IPS-20b (cell line): ENCODE results near the gene ACER2.

Experiments
- H3K27ac ChIP-seq: one replicate; pipeline ENCODE4 v1.5.1; 2013; ENCODE audit warnings: low read length
- H3K27me3 ChIP-seq: 2 replicates; pipeline ENCODE4 v1.6.1; 2013; ENCODE audit warnings: mild to moderate bottlenecking, low read length, inconsistent platforms; ENCODE audit not compliant: insufficient read depth
- H3K36me3 ChIP-seq: 2 replicates; pipeline ENCODE4 v1.6.1; 2013; ENCODE audit warnings: low read depth, mild to moderate bottlenecking, inconsistent platforms, low read length, moderate library complexity; ENCODE audit not compliant: insufficient read depth
- H3K4me1 ChIP-seq: 2 replicates; pipeline ENCODE4 v1.6.1; 2013; ENCODE audit warnings: mild to moderate bottlenecking, control low read depth, inconsistent platforms, low read length, moderate library complexity; ENCODE audit not compliant: insufficient read depth
- H3K4me3 ChIP-seq: 2 replicates; pipeline ENCODE4 v1.5.1; 2013; ENCODE audit warnings: mild to moderate bottlenecking, low read length, inconsistent platforms
- H3K9ac ChIP-seq: 2 replicates; pipeline ENCODE4 v1.6.1; 2013; ENCODE audit warnings: low read depth, mild to moderate bottlenecking, inconsistent platforms, low read length, moderate library complexity
- H3K9me3 ChIP-seq: 2 replicates; pipeline ENCODE4 v1.6.1; 2013; ENCODE audit warnings: mild to moderate bottlenecking, low read depth, low read length, inconsistent platforms; ENCODE audit not compliant: insufficient read depth

ACER2 gene

DNA sequence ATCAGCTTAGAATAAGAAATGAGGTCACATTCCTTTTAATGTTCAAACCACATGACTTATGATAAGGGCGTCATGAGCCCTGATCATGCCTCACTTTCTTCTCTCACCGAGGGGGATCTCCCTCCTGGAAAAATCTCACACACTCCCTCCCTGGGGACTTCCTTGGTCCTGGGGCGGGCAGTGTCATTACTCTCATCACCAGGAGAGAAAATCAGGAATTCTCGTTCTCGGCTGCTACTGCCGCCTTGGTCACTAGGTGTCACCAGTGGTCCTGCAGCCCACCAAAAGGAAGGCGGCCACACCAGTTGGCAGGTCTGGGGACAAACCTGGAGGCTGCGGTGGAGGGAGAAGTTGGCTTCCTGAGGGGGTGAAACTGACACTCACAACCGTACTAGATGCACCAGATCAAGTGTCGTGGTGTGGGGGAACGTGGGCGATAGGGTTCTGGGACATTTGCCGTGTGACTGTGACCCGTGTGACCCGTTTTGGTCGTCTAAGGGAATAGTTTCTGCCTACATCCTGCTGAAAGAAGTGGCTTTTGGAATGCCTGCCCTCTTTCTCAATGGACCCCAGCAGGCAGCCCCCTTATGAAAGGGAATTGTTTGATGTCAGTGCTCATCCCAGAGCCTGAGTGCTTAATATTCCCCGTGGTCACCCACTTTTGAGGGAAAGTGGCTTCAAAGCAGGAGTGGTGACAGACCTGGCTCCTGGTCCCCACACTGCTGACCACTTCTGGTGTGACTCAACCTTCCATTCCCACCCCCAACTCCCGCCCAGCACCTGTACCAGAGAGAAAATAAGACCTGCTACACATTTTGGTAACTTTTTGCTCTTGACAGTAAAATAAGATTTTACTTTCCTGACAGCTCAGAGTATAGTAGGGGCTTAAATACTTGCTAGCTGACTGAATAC, 63.2 kb downstream of the ACER2 start:
- H3K9me3 ChIP-seq, result no peaks in the 10 kb centered on the region
- H3K9ac ChIP-seq, result no peak overlapping the region
- H3K27ac ChIP-seq, result no peak overlapping the region
- H3K36me3 ChIP-seq, result no peaks in the 10 kb centered on the region
- H3K4me3 ChIP-seq, result no peak overlapping the region
- H3K4me1 ChIP-seq, result no peaks in the 10 kb centered on the region
- H3K27me3 ChIP-seq, result no peaks in the 10 kb centered on the region

DNA sequence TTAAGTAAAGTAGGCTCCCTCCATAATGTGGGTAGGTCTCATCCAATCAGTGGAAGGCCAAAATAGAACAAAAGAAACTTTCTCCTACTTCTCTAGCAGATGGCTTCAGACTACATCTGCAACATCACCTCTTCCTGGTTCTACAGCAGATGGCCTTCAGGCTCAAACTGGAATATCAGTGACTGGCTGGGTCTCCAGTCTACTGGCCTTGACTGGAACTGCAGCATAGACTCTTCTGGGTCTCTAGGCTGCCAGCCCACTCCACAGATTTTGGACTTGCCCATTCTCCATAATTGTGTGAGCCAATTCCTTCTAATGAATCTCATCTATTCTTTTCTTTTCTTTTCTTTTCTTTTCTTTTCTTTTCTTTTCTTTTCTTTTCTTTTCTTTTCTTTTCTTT, 64.8 kb downstream of the ACER2 start:
- no peak overlapping the region for H3K4me3 ChIP-seq
- H3K27ac ChIP-seq, result no peak overlapping the region
- no peaks in the 10 kb centered on the region for H3K36me3 ChIP-seq
- no peaks in the 10 kb centered on the region for H3K4me1 ChIP-seq
- no peaks in the 10 kb centered on the region for H3K9me3 ChIP-seq
- H3K9ac ChIP-seq, result no peak overlapping the region
- no peaks in the 10 kb centered on the region for H3K27me3 ChIP-seq

GRCh38 chr9:19479874-19480273, 71.1 kb downstream of the ACER2 start:
- H3K36me3 ChIP-seq, result no peaks in the 10 kb centered on the region
- no peaks in the 10 kb centered on the region for H3K9me3 ChIP-seq
- H3K27ac ChIP-seq, result no peak overlapping the region
- no peaks in the 10 kb centered on the region for H3K27me3 ChIP-seq
- H3K4me1 ChIP-seq, result no peaks in the 10 kb centered on the region
- H3K9ac ChIP-seq, result no peak overlapping the region
- H3K4me3 ChIP-seq, result no peak overlapping the region

DNA sequence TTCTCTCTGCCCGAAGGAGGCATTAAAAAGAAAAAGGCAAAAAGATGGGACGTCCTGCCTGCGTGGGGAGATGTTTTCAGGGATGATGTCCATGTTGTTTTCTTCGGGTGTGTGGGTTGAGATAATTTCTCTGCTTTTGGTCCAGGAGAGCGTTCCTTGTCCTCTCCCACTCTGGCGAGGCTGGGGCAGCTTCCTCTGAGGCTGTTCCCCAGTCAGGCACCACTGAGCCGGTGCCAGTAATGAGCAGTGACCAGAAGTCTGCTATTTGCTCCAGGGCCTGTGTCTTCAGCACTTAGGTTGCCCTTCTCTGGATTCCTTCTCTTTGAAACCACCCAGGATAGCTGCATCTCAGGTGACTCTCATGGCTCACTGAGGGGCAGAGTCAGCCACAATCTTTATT, 71.5 kb downstream of the ACER2 start:
- H3K9me3 ChIP-seq, result no peaks in the 10 kb centered on the region
- H3K4me1 ChIP-seq, result no peaks in the 10 kb centered on the region

DNA sequence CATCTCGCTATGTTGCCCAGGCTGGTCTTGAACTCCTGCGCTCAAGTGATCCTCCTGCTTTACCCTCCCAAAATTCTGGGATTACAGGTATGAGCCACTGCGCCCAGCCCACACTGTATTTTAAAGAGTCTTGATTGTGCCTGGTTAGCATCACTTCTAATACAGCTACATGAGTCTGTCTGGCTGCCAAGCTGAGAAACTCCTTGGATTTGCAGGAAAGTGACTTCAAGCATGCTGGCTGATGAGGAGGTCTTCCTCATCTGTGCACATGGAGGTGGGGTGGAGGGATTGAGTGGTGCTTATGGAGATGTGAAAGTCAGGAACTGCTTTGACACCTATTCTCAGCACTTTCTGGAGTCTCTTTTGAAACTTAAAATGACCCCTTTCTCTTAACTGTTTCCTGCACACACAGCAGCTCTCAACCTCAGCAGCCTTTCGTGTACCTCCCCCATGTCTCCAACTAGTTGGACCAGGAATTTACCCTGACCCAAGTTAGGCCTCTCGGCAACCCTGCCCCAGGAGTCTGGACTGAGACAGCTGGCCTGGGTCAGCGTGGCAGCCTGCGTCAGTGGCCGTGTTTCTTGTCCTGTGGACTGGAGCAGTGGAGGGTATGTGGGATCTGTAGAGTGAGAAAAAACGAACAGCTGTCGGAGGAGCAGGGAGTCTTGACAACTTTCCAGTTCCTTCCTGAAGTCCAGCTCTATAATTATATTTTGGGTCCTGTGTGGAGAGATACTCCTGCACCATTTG, 72.5 kb downstream of the ACER2 start:
- no peak overlapping the region for H3K27ac ChIP-seq

More for the DNA sequence above, 71.5 kb downstream of the ACER2 start:
- Histone ChIP-seq H3K27me3 (no peaks in the 10 kb centered on the region), H3K9ac (no peak overlapping the region), H3K4me3 (no peak overlapping the region), H3K27ac (no peak overlapping the region), H3K36me3 (no peaks in the 10 kb centered on the region)

DNA sequence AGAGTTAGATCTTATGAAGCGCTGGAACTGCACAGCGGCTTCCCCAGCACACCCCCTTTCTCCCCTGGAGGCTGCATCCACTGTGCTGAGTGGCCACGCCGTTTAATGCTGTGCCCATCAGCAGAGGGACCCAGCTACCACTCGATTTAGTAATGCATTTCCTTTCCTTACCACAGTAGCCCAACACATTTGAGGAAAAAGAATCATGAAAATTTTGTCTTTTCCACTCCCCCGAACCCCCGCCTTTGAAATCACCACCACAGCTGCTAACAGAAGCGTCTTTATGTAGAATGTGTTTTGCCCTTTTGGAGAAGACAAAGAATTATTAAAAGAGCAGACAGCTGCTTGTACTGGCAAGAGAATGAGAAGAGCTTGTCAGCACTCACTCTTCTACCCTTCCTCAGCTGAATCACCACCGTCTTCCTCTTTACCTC, 73.2 kb downstream of the ACER2 start:
- H3K9ac ChIP-seq, result no peak overlapping the region
- no peak overlapping the region for H3K27ac ChIP-seq
- no peaks in the 10 kb centered on the region for H3K36me3 ChIP-seq
- H3K4me3 ChIP-seq, result no peak overlapping the region
- no peaks in the 10 kb centered on the region for H3K9me3 ChIP-seq
- H3K27me3 ChIP-seq, result no peaks in the 10 kb centered on the region
- H3K4me1 ChIP-seq, result no peaks in the 10 kb centered on the region

More for the DNA sequence above, 72.5 kb downstream of the ACER2 start:
- H3K36me3 ChIP-seq, result no peaks in the 10 kb centered on the region
- H3K9me3 ChIP-seq, result no peaks in the 10 kb centered on the region
- H3K4me1 ChIP-seq, result no peaks in the 10 kb centered on the region
- H3K27me3 ChIP-seq, result no peaks in the 10 kb centered on the region
- no peak overlapping the region for H3K4me3 ChIP-seq
- H3K9ac ChIP-seq, result no peak overlapping the region

GRCh38 chr9:19484699-19485098, 75.9 kb downstream of the ACER2 start:
- Histone ChIP-seq H3K27ac (no peak overlapping the region), H3K9ac (no peak overlapping the region), H3K9me3 (no peaks in the 10 kb centered on the region), H3K4me3 (no peak overlapping the region), H3K36me3 (no peaks in the 10 kb centered on the region), H3K4me1 (no peaks in the 10 kb centered on the region), H3K27me3 (no peaks in the 10 kb centered on the region)

DNA sequence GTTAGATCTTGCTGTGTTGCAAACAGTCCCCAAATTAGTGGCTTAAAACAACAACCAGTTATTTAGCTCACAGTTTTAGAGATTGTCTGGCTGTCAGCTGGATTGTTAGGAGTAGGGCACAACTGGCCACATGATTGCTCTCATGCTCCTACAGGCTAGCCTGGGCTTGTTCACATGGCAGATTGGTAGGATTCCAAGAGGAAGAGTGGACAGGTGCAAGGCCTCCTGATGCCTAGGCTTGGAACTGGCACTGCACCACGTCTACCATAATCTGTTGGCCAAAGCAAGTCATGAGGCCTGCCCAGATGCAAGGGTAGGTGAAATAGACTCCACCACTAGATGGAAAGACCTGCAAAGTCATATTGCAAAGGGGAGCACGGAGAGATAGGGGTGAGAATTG, 76.4 kb downstream of the ACER2 start:
- Histone ChIP-seq H3K9ac (no peak overlapping the region), H3K27me3 (no peaks in the 10 kb centered on the region), H3K27ac (no peak overlapping the region), H3K36me3 (no peaks in the 10 kb centered on the region), H3K9me3 (no peaks in the 10 kb centered on the region), H3K4me1 (no peaks in the 10 kb centered on the region), H3K4me3 (no peak overlapping the region)

GRCh38 chr9:19486803-19487202, 78.0 kb downstream of the ACER2 start:
- H3K27ac ChIP-seq, result no peak overlapping the region
- no peaks in the 10 kb centered on the region for H3K27me3 ChIP-seq
- H3K4me1 ChIP-seq, result no peaks in the 10 kb centered on the region
- no peak overlapping the region for H3K4me3 ChIP-seq
- H3K9me3 ChIP-seq, result no peaks in the 10 kb centered on the region
- H3K9ac ChIP-seq, result no peak overlapping the region
- no peaks in the 10 kb centered on the region for H3K36me3 ChIP-seq

DNA sequence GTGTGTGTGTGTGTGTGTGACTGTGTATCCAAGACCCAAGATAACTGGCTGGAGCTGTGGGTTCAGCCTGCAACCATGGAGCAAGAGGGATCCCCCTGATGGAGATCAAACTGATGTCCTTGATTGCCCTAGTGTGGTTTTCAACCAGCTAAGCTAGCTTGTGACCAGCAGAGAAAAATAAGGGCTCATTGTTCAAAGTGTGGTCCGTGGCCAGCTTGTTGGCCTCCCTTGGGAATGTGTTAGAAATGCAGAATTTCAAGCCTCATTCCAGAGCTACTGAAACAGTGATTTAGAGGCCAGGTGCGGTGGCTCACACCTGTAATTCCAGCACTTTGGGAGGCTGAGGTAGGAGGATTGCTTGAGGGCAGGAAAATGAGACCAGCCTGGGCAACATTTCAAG, 79.9 kb downstream of the ACER2 start:
- H3K4me1 ChIP-seq, result no peaks in the 10 kb centered on the region; the same call in 1 of the 2 replicates
- H3K4me3 ChIP-seq, result no peak overlapping the region
- H3K9ac ChIP-seq, result no peak overlapping the region
- H3K36me3 ChIP-seq, result no peaks in the 10 kb centered on the region
- H3K27me3 ChIP-seq, result no peaks in the 10 kb centered on the region
- H3K27ac ChIP-seq, result no peak overlapping the region
- no peaks in the 10 kb centered on the region for H3K9me3 ChIP-seq

DNA sequence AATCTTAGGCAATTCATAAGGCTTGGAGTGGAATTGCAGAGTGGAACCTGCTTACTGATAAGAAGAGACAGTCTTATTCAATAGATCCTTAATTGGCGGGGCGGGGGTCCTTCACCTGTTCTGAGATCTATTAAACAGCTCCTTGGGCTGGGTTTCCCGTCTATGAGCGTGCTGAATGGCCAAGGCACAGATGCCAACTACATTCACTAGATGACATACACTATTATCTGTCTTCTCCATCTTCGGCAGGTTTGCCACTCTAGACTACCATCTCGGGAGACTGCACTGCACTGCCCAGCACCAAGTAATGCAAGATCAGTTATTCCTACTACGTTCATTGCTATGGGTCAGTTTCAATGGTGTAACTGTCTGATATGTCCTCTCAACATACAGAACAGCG, 81.5 kb downstream of the ACER2 start:
- no peak overlapping the region for H3K4me3 ChIP-seq
- no peaks in the 10 kb centered on the region; the same call in 1 of the 2 replicates for H3K4me1 ChIP-seq
- H3K9ac ChIP-seq, result no peak overlapping the region
- H3K9me3 ChIP-seq, result no peaks in the 10 kb centered on the region
- H3K27me3 ChIP-seq, result no peaks in the 10 kb centered on the region
- no peak overlapping the region for H3K27ac ChIP-seq
- no peaks in the 10 kb centered on the region for H3K36me3 ChIP-seq

DNA sequence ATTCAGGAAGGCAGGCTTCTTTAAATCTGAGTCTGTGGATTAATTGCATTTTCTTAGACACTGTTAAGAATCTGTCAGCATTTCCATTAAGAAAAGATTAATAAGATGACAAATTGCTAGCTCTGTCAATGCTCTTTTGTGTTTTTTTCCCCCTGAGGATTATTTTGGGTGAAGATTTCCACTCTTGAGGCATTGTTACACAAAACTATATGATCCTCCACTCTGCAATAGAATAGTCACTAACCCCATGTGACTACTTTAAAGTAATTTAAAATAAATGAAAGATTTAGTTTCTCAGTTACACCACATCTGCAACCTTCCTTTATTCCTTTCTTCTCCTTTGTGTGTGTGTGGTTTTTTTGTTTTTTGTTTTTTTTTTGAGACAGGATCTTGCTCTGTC, 82.0 kb downstream of the ACER2 start:
- H3K4me3 ChIP-seq, result no peak overlapping the region

More for the DNA sequence above, 82.0 kb downstream of the ACER2 start:
- Histone ChIP-seq H3K27me3 (no peaks in the 10 kb centered on the region), H3K9ac (no peak overlapping the region), H3K27ac (no peak overlapping the region), H3K36me3 (no peaks in the 10 kb centered on the region), H3K9me3 (no peaks in the 10 kb centered on the region), H3K4me1 (no peaks in the 10 kb centered on the region; the same call in 1 of the 2 replicates)
